Panc1 (cell line): ENCODE measurements around the gene SAMD14. TPM values are rescaled to one million over a fixed set of nuclear protein-coding genes. Genes with fewer than 3 reads are reported as not detected.

ENCODE experiments used
- ATAC-seq: fragments of 200-7000 bp; cut with Tn5 transposase; 2 replicates; pipeline ENCODE4 v1.9.1; 2020; ENCODE audit warnings: mild to moderate bottlenecking, moderate library complexity
- BruUV-seq: library from RNA; stranded (reverse); fragments of 400-500 nt; replicated peaks from 2 replicates; lab custom pipeline; 2021; lab: Mats Ljungman, UMichigan
- CTCF ChIA-PET: fragments of 300-600 bp; sonication (Branson Sonifier 250); formaldehyde crosslinking; loops from one replicate; lab custom pipeline; 2022; ENCODE audit warnings: antibody characterized with exemption; lab: Charles Lee
- POLR2A ChIA-PET: fragments of 300-600 bp; sonication (Branson Sonifier 250); formaldehyde crosslinking; loops from one replicate; lab custom pipeline; 2022; ENCODE audit warnings: antibody characterized with exemption; lab: Charles Lee
- DNase-seq: peaks from one replicate; pipeline ENCODE4 v3.0.0-alpha.2; 2010; ENCODE audit warnings: low read depth, low spot score
- H3K27ac ChIP-seq: 2 replicates; pipeline ENCODE4 v1.5.1; 2011; ENCODE audit warnings: mild to moderate bottlenecking, low read length, inconsistent platforms
- H3K27me3 ChIP-seq: fragments of 200-500 bp; sonication (Bioruptor generic); 2 replicates; pipeline ENCODE4 v1.6.0; 2014; ENCODE audit warnings: low read length, inconsistent platforms; ENCODE audit not compliant: control insufficient read depth, insufficient read depth
- H3K36me3 ChIP-seq: fragments of 200-500 bp; sonication (Bioruptor generic); 2 replicates; pipeline ENCODE4 v1.5.1; 2014; ENCODE audit warnings: inconsistent platforms, mild to moderate bottlenecking, low read length, moderate library complexity; ENCODE audit not compliant: control insufficient read depth, insufficient read depth
- H3K4me1 ChIP-seq: 2 replicates; pipeline ENCODE4 v1.5.1; 2011; ENCODE audit warnings: inconsistent platforms, mild to moderate bottlenecking, low read length, moderate library complexity; ENCODE audit not compliant: control insufficient read depth, insufficient read depth
- H3K4me3 ChIP-seq, 2 experiments: 2 replicates each; pipeline ENCODE4 v1.5.1; 2011 to 2012; ENCODE audit warnings: low read depth in 2 of 2, low read length in 2 of 2, mild to moderate bottlenecking in 2 of 2, inconsistent platforms in 1 of 2, moderate library complexity in 1 of 2
- H3K9me3 ChIP-seq: fragments of 200-500 bp; sonication (Bioruptor generic); 2 replicates; pipeline ENCODE4 v1.5.1; 2014; ENCODE audit warnings: low read depth, mild to moderate bottlenecking, inconsistent platforms, low read length, moderate library complexity; ENCODE audit not compliant: control insufficient read depth, insufficient read depth
- POLR2AphosphoS5 ChIP-seq: IDR thresholded peaks from 2 replicates; pipeline ENCODE4 v1.6.1; 2012; ENCODE audit warnings: mild to moderate bottlenecking, low read depth, low read length, moderate library complexity
- SIN3A ChIP-seq: IDR thresholded peaks from 2 replicates; pipeline ENCODE4 v1.6.1; 2012; ENCODE audit warnings: low read depth, mild to moderate bottlenecking, low read length, moderate library complexity, borderline replicate concordance; ENCODE audit not compliant: insufficient read depth
- TCF7L2 ChIP-seq: IDR thresholded peaks from 2 replicates; pipeline ENCODE4 v1.6.1; 2011; ENCODE audit warnings: mild to moderate bottlenecking, low read depth, low read length, inconsistent platforms
- in situ Hi-C: cut with HindIII; loops from 2 replicates; pipeline ENCODE4 v1.10.0; 2016; ENCODE audit warnings: low sequenced_read_pairs, low pct_unique_long_range_greater_than_20kb
- intact Hi-C: fragments of 100-400 bp; cut with micrococcal nuclease; formaldehyde crosslinking; loops from one replicate; pipeline ENCODE4 v1.10.0; 2022; ENCODE audit not compliant: unreplicated experiment
- total RNA-seq: library from RNA; stranded (reverse); gene quantifications from one replicate; pipeline ENCODE4 v1.2.1, GENCODE V29; 2021; ENCODE audit not compliant: unreplicated experiment
- TF ChIP-seq, protein P1 (sequence below): fragments of 450-650 bp; IDR thresholded peaks from 2 replicates; pipeline ENCODE4 v1.5.1; 2017; ENCODE audit warnings: mild to moderate bottlenecking
- TF ChIP-seq, protein P2 (sequence below), 2 experiments: IDR thresholded peaks; 2 replicates each; pipeline ENCODE4 v1.6.1; 2011 to 2012; ENCODE audit warnings: low read depth in 2 of 2, control low read depth in 1 of 2, low read length in 1 of 2, mild to moderate bottlenecking in 1 of 2, moderate library complexity in 1 of 2; ENCODE audit not compliant: insufficient read depth in 1 of 2

Gene SAMD14
- total RNA-seq, 1 experiment from 2014 or later: 6.9 TPM

DNA sequence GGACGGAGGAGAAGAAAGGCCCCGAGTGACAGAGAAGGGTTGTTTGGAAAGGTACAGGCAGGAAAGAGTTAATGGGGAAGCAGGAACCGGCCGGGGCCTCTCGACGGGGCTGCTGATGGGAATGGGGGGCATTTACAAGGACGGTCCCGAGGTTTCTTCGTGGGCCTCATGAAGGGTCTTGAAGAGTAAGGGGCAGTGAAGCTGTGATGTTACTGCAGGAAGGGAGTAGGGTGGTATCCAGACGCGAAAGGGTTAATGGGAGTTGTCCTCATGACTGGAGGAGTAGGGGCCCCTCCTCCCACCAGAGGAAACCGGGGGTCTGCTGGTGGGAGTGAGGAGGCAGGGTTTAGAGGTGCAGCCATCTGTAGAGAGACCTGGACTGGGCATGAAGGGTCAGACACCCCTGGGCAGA is 34.3 kb downstream of the SAMD14 start:
- no peak for ATAC-seq
- no peak for TF ChIP-seq TCF7L2
- TF ChIP-seq, protein P1, sequence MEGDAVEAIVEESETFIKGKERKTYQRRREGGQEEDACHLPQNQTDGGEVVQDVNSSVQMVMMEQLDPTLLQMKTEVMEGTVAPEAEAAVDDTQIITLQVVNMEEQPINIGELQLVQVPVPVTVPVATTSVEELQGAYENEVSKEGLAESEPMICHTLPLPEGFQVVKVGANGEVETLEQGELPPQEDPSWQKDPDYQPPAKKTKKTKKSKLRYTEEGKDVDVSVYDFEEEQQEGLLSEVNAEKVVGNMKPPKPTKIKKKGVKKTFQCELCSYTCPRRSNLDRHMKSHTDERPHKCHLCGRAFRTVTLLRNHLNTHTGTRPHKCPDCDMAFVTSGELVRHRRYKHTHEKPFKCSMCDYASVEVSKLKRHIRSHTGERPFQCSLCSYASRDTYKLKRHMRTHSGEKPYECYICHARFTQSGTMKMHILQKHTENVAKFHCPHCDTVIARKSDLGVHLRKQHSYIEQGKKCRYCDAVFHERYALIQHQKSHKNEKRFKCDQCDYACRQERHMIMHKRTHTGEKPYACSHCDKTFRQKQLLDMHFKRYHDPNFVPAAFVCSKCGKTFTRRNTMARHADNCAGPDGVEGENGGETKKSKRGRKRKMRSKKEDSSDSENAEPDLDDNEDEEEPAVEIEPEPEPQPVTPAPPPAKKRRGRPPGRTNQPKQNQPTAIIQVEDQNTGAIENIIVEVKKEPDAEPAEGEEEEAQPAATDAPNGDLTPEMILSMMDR: no peak
- TF ChIP-seq, protein P2, sequence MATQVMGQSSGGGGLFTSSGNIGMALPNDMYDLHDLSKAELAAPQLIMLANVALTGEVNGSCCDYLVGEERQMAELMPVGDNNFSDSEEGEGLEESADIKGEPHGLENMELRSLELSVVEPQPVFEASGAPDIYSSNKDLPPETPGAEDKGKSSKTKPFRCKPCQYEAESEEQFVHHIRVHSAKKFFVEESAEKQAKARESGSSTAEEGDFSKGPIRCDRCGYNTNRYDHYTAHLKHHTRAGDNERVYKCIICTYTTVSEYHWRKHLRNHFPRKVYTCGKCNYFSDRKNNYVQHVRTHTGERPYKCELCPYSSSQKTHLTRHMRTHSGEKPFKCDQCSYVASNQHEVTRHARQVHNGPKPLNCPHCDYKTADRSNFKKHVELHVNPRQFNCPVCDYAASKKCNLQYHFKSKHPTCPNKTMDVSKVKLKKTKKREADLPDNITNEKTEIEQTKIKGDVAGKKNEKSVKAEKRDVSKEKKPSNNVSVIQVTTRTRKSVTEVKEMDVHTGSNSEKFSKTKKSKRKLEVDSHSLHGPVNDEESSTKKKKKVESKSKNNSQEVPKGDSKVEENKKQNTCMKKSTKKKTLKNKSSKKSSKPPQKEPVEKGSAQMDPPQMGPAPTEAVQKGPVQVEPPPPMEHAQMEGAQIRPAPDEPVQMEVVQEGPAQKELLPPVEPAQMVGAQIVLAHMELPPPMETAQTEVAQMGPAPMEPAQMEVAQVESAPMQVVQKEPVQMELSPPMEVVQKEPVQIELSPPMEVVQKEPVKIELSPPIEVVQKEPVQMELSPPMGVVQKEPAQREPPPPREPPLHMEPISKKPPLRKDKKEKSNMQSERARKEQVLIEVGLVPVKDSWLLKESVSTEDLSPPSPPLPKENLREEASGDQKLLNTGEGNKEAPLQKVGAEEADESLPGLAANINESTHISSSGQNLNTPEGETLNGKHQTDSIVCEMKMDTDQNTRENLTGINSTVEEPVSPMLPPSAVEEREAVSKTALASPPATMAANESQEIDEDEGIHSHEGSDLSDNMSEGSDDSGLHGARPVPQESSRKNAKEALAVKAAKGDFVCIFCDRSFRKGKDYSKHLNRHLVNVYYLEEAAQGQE (IDR thresholded peaks at IDR 0.05; ENCODE audit: insufficient read depth in 1 of 2, low read depth in 2 of 2, low read length in 1 of 2): no peak
- TF ChIP-seq POLR2AphosphoS5: no peak
- TF ChIP-seq SIN3A: no peak
- Histone ChIP-seq H3K27me3 (no peaks in the 10 kb centered on the region), H3K4me3 (peak overlapping the region; percentile 73 to 75), H3K36me3 (peaks cover 2% of the 10 kb centered on the region; the same call in 1 of the 2 replicates), H3K4me1 (peaks cover 36% of the 10 kb centered on the region), H3K27ac (peak overlapping the region; percentile 80), H3K9me3 (no peaks in the 10 kb centered on the region)
- in situ Hi-C loops: no loop called here
- no peak for DNase-seq
- CTCF ChIA-PET: interaction anchor here (0.6 kb wide), 1 partner anchor 300 kb away, joined by 3 read pairs; no protein-coding TSS in a partner anchor
- intact Hi-C loops: loop anchor here (2.0 kb wide), 1 partner anchor 201 kb away; no protein-coding TSS in a partner anchor
- POLR2A ChIA-PET: no interaction called here
- no TSS peak for BruUV-seq

DNA sequence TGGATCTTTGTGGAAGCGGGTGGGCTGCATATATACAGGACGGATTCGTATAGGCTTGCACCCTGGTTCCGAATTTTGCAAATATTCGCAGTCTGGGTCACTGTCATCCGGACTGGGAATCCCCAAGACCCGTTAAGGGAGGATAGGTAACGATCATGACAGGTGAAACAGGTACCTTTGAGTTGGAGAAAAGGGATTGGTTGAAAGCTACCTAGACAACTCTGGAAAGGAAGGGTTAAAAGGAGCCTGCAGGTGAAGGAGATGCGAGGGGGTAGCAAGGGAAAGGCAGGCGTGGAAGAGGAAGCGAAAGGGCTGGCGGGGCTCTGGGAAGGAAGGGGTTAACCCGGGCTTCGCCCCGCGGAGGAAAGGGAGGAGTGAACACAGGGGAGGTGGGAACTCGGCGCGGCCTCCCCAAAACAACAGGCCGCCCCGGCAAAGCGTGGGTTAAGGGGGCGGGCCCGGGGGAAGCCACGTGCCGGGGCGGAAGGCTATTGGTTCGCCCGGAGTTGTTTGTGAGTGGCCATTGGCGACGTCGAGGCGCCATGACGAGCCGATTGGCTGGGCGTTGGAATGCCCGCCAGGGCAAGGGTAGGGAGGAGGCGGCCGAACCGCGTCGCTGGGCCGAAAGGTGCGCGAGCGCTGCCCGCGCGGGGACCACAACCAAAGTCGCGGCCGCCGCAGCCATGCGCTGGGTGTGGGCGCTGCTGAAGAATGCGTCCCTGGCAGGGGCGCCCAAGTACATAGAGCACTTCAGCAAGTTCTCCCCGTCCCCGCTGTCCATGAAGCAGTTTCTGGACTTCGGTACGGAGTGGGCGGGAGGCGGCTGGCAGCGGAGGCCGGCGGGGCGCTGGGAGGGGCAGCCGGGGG is 35.0 kb downstream of the SAMD14 start, which contains the start of gene PDK2:
Gene PDK2 (plus strand): TSS at position 599 of the 867 bp plus-strand sequence. CDS start 85 bp downstream, at position 684.
- POLR2A ChIA-PET: interaction anchor here (0.6 kb wide), 2 partner anchors 87 to 1097 kb away, joined by 6 to 11 read pairs; no protein-coding TSS in a partner anchor
- TF ChIP-seq TCF7L2 (no peak; the same call in 1 of the 2 replicates), POLR2AphosphoS5 (peak; percentile 57; the same call in 1 of the 2 replicates)
- TF ChIP-seq, protein P1: no peak
- BruUV-seq: no TSS peak
- DNase-seq (no peak), ATAC-seq (peak; percentile 89)
- H3K4me1 ChIP-seq: peaks cover 32% of the 10 kb centered on the region
- H3K27me3 ChIP-seq: no peaks in the 10 kb centered on the region
- no peaks in the 10 kb centered on the region for H3K9me3 ChIP-seq
- H3K36me3 ChIP-seq: peaks cover 2% of the 10 kb centered on the region; the same call in 1 of the 2 replicates
- CTCF ChIA-PET: interaction anchor here (0.6 to 2.7 kb wide), 16 partner anchors 14 to 202 kb away, joined by 3 to 12 read pairs (median 4); partner anchors contain the start of gene SAMD14
- H3K4me3 ChIP-seq: peak within 1 kb of the TSS; percentile 73 to 75
- intact Hi-C loops (loop anchor here (2.0 kb wide), 1 partner anchor 202 kb away; no protein-coding TSS in a partner anchor), in situ Hi-C loops (no loop called here)
- peak within 1 kb of the TSS; percentile 86 for H3K27ac ChIP-seq
